Activated T-cell treated with anti-CD3 and anti-CD28 coated beads for 1 hour (primary cell): ENCODE data around the gene CACNA1C.

ENCODE experiments used
- DNase-seq: peaks from one replicate; pipeline ENCODE4 v3.0.0-alpha.2; 2020; ENCODE audit warnings: low read depth

The CACNA1C gene

DNA sequence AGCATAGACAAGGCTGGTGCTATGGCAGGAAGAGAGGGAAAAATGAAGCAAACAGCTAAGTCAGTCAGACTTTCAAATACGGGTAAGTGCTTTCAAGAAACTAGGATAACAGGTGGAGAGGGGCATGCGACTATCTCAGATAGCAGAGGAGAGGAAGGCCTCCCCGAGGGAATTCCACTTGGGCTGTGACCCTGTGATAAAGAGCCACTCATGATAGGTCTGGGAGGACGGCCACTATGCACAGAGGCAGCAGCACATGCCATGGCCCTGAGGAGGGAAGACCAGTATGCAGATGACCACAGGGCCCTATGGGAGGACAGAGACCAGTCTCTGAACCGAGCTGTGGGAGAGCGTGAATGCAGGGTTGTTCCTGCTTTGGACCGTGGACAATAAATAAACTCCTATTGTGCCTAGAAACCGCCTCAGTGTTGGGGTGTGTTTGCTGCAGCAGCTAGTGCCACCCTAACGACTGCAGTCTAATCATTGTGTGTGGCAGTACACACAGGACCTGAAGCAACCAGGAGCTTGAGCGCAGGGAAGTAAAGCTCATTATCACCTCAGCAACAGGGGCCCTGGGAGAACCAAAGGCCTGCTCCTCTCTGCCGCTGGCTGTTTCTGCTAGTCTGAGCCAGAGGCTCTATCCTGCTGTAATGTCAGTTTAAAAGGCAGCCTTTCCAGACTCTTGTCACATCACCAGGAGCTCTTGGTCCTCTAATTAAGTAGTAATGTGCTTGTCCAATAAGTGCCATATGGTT, 119.1 kb downstream of the CACNA1C start:
- DNase-seq, result no peak

DNA sequence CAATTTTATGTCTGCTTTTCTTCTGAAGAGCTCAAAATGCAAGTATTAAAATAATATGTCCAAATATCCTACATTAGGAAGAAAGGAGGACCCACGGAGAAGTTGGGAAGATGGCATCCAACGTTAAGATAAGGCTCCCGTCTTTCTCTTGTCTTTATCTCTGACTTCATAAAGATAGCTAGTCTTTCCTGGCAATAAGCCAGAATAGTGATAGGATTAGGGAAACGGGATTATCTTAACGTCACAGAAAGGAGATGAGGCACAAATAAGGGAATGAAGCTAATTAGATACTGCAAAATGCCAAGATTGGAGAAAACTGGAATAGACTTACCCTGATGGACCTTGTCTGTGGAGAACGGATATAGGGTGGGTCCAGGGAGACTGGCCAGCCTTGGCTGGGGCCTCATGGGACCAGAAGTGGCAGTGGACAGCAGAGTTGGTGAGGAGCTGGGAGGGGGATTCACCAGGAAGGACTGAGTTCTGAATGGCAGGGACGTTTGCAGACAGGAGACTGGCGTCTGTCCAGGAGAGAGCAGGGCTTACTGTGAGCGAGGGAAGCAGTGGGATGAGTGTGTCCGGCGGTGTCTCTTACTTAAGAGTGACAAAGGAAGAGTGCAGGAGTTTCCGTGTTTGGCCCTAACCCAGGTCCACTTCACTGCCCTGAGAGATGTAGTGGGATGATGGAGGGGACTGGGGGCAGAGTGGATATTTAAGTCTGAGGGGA, 119.9 kb downstream of the CACNA1C start:
- DNase-seq, result no peak

DNA sequence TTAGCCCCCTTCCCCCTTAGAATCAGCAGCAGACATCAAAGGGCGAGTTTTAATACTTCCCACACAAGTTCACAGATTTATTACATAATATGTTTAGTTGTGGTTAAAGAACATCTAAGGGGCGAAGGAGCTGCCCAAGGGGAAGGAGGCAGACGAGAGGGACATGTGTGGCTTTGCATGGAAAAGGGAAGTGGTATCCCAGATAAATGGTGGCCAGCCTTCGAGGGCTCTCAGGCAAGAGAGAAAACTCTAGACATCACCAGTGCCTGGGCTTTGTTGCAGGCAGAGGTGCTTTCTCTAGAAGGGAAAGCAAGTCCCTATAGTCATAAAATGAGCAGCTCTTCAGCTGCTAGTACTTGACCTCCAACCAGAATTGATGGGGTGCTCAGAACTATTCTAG, 121.2 kb downstream of the CACNA1C start:
- no peak for DNase-seq

DNA sequence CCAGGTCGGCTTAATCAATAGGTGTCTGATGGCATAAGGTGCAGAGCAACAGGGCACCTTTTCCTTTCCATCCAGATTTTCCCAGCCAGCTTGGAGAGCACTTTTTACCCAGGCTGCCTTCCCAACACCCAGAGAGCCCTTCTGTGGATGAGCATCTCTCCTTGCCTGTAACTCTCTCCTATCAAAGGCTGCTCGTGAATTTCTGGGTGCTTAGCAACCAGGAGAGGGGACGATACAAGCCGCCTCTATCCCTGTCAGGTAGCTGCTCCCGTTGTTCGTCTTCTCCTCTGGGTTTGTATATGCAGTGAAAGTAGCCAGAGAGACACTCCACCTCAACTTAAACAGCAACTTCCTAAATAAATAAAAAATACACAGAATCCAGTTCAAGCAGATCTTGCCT, 124.2 kb downstream of the CACNA1C start:
- DNase-seq, result no peak

DNA sequence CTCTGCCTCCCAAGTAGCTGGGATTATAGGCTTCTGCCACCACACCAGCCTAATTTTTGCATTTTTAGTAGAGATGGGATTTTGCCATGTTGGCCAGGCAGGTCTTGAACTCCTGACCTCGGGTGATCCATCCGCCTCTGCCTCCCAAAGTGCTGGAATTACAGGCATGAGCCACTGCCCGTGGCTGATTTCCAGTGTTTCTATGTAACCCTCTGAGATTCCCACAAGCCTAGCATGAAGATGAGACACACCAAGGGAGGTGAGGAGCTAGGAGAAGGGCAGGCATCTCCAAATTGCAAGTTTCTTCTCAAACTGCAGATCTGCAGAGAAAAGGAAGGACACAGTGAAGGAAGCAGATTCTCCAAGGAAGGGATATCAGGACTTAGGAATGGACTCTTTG, 125.0 kb downstream of the CACNA1C start:
- DNase-seq, result no peak

DNA sequence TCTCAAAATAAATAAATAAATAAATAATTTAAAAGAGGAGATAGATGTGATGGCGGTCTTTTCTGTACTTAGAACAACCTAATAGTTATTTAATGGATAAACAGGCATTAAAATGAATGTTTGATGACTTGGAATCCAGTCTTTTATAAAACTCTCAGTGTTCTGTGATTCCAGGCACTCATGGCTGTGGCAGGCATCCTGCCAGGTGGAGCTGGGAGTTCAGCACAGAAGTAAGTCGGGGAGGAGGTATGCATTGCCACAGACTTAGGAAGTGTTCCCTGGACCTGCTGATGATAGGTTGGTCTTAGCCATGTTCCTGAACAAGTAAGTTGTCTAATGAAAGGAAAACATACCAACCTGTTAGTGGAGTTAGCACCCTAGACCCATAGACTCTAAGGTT, 126.3 kb downstream of the CACNA1C start:
- DNase-seq, result no peak

DNA sequence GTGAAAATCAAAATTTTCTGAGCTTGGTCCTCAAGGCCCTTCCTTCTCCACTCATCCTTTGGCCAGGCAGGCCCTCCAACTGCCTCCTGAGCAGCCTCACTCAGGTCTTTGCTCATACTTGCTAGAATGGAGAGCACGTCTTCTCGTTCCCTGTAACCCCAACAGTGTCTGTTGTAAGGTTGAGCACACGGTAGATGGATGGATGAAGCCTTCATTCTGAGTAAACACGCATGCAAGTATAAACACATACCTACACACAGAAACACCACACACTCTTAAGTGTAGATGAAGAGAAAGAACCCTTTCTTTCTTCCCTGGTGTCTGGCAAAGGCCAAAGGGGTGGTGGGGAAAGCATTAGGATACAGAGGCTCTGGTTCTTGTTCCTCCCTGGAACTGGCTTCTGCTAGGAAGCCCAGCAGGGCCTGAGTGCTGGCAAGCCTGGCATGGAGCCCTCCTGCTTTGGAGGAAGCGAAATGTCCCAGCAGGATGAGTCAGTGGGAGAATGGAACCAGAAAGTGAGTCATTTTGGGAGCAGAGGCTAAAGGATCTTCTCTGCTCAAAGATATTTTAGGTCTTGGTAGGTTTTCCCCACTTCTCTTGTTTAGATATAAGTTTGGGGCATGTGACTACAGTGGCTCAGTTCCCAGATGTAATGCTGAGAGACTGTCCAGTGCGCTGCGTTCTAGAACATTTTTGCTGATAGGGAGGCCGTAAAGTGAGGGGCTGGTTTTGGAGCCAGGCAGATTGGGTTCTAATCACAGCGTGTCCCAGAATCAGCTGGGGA, 127.4 kb downstream of the CACNA1C start:
- no peak for DNase-seq

DNA sequence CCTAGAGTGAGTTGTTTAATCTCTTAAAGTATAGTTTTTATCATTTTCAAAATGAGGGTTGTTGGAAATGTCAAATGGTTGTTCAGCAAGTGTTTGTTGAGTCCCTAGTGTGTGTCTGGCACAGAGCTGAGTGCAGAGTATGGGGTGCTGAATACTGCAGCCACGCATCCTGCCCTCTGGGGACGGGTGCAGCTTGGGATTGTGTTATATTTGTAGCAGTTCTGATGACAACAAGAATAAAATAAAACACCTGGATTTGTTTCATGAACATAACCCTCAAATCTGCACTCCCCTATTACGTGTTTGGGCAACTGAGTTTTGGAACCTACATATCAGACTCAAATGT, 127.9 kb downstream of the CACNA1C start:
- no peak for DNase-seq

DNA sequence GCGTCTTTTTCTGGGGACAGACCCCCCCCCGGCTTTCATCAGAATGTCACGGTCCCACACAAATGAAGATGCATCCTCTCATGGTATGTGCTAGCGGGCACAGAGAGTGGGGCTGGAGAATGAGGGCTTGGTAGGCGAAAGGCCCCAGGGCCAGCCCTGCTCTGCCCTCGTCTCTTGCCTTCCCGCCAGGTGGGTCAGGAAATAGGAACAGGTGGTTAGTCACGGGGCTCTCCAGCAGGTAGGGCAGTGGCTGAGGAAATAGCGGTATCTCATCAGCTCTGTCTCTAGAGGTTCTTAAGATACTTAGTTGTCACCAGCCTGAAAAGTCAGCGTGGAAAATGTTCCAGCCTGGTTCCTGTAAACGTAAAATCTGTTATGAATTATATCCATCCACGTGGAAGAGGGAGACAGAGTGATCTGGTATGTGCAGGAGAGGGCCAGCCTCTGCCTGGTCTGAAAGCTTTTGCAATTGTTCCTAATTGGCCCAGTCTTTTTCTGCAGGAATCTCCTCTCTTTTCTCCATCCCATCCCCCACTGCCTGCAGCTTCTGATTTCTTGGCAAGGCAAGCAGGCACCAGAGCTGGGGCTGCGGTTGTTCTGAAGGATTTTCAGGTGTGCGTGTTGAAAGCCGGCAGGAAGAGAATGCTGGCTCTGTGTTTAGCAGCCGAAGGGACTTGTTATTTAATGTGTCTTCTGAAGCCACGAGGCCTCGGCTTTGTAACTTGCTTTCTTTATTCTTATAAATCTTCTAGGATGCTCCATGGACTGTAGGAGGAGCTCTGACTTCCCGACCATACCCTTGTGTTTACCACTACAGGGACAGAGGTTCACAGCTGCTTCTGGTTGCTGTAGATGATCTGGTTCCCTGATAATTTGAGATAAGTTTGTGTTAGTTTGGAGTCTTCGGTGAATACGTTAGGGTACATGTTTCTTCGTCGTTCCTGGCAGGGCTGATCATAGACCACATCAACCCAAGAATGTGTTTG, 131.1 kb downstream of the CACNA1C start:
- no peak for DNase-seq

DNA sequence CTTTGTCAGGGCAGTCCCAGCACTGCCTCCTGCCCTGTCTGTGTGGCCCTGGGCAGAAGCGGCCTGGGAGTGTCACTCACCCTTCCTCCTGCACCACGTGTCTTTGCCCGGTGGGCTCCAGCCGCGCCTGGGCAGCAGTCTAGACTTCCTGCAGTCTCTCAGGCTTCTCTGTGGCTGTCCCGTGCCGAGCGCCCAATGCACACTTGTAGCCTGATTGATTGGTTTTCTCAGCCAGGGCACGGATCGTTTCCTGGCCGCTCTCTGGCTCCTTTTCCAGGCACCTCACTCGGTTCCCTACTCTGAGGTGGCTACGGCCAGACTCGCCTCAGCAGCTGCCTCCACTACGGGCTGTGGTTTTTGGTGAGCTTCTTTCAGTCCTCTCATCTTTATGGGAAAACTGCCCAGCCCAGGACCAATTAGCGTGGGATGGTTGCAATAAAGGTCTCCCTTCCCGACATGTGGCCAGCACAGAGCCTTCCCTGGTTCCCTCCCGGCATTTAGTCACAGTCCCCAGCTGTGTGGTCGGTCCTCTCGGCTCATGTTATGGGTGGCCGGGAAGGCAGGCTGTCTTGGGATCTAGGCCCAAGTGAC, 133.1 kb downstream of the CACNA1C start:
- DNase-seq, result no peak

DNA sequence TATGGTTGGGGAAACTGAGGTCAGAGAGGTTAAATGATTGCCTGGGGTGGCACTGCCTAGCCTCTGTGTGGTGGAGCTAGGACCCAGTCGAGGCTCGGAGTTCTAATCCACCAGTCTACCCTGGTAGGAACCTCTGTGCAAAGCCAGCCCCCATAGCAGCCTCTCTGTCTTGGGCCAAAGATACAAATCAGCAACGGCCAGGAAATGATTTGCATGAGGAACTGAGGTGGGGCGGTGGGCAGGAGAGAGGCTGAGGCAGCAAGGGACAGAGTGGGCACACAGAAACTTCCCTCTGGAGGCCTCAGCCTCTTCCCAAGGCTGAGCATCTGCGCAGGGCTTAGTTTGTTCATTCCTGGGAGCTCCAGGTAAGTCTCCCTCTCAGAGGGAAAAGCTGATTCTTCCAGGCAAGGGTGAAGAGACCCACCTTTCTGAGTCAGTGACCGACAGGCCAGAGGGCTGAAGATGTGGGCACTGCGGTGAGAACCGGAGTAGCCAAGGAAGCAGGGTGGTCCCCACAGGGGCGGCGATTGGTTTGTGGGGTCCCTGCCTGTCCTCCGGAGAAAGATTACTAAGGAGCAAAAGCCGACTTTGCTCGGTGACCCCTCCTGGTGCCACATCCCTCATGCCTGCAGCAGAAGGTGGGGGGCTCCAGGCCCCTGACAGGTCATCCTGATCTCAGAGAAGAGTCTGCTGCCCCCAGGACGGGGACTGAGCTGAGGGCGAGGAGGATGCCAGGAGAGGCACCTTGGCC, 134.6 kb downstream of the CACNA1C start:
- no peak for DNase-seq

DNA sequence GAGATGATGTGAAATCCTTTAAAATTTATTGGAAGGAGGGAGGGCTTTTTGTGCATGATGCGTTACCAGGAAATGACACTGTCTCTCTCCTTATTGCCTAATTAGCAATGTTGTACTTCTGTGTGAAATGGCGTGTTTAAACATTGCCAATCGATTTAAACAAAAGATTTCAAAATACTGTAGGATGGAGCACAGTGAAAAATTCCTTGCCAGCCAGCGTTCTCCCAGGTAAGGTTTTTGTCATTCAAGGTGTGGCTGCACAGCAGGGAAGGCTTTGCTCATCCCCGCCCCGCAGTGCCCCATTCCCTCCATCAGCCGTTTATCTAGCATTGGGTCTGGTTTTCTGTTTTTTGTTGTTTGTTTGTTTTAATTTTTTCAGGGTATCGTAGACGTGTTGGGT, 137.3 kb downstream of the CACNA1C start:
- no peak for DNase-seq

DNA sequence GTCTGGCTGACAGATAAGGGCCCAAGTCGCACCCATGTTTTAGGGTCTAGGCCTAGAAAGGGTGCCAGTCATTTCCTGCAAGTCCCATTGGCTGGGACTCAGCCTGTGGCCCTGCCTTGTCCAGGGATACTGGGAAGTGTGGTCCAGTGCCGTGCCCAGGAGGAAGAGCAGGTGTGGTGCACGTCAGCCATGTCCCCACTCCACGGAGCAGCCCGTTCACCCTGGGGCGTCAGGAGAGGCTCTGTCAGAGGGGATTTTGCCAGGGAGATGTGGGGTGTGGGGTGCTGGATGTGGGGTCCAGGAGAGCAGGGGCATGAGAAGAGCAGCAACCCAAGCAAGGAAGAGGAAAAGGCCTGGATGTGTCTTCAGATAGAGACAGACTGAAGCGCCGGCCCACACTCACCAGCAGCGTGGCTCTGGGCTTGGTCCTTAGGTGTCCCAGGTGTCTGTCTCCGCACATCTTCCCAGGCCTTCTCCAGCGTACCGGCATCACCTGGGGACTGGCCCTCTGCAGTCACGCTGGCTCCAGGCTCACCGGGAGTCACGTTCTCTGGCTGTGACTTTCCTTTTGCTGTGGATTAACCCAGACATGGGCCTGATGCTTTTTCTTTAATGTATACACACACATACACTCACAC, 138.2 kb downstream of the CACNA1C start:
- DNase-seq, result no peak

DNA sequence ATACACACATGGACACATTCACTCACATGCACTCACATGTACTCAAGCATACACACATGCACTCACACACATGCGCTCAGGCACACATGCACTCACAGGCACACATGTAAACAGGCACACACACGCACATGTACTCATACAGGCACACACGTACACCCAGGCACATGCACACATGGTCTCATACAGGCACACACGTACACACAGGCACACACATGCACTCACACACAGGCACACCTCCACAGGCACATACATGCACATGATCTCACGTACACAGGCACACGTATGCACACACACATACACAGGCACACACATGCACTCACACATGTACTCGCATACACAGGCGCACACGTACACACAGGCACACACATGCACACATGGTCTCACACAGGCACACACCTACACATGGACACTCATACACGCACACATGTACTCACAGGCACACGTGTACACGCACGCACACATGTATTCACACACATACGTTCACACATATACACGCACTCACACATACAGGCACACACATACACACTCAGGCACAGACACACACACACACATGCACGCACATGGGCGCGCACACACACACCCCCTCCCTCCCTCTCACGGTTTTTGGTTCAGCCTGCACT, 138.9 kb downstream of the CACNA1C start:
- DNase-seq, result no peak

DNA sequence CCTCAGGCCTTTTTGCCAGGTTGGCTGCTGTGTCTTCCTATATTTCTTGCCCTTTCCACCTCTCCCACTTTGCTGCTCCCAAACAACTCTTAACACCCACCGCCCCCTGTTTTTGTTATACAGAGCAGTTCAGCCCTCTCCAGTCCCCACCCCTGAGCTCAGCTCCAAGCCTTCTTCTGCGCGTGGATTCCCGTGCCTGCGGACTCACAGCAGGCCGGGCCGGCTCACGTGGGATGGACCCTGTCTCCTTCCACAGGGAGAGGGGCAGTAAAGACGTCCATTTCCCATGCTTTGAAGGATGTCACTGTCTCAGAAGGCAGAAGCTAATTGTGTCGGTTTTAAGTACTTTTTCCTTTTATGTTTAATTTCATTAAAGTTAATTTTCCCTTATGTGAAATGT, 139.4 kb downstream of the CACNA1C start:
- no peak for DNase-seq

DNA sequence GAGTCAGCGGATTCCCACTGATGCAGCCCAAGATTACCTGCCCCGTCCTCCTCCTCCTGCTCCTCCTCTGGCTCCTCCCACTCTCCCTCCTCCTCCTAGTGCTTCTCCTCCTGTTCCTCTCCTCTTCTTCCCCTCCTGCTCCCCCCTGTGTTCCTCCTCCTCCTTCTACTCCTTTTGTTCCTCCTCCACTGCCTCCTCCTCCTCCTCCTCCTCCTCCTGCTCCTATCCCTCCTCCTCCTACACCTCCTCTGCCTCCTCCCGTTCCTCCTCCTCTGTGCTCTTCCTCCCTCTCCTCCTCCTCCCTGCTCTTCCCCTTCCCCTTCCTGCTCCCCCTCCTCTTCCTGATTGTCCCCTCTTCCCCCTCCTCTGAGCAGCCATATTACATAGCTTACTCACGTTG, 141.3 kb downstream of the CACNA1C start:
- no peak for DNase-seq

DNA sequence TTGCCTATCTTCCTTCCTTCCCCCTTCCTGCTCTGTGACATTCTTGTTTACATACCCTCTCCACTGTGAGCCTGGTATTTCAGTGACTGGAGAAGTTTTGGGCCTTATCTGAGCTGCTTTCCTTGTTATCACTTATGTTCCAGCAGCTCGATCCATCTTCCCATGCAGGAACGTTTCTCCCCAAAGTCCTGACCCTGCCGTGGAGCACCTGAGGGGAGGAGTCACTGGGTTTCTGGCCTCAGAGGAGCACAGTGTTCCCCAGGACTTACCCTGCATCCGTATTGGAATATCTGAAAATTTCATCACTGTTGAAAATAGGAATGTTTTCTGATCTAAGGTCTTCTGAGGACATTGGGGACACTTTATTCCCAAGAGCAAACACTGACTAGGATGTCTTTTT, 141.8 kb downstream of the CACNA1C start:
- no peak for DNase-seq

DNA sequence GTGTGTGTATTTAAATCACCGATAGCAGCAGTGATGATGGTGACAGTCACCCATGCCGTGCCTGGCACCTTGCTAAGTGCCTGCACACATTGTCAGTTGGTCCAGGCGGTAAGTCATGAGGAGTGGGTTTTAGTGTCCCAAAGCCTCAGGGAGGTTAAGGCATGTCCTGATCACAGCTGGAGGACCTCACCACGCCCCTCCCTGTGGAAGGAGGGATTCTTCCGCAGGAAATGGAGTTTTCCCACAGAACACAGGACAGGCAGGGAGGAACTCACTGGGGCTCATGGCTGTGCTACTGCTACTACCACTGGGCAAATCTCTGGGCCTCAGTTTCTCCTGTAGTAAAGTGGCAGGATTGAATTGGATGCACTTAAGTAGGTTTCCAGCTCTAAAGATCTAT, 142.3 kb downstream of the CACNA1C start:
- DNase-seq, result no peak

DNA sequence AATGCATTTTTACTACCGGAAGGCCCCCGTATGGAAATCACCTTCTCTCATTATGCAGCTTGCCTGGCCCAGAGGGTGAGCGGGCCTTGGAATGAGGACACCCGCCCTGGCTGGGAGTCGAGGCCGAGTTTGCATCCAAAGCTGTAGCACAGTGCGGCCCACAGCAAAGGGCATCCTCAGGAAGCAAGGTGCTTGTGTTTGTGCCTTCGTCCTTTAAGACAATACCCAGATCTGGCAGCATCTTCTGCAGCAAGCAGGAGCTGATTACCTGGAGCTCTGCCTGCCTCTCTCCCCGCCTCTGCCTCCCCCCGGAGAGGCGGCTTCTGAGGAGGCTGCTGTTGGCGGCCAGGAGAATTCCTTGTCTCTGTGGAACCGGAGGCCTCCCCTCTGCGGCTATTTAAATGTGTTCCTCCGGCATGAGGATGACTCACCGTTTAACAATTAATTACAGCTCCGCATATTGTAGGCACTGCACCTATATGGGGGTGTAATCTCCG, 145.3 kb downstream of the CACNA1C start:
- no peak for DNase-seq

DNA sequence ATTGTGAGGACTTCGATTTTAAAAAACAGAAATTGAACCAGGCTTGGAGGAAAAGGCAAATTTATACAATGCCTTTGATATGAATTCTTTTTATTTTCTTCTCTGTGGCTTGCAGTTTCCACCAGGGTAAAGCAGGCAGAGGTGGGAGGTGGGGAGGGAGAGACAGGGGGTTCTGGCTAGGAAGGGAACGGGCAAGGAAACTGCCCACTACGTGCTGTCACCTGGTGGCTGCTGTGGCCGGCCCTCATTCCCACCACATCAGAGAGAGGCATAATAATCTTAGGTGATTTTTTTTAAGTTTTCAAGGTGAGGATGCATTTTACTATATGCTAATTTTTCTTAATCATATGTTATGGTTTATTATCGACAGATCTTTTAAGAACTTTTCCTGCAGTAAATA, 145.8 kb downstream of the CACNA1C start:
- DNase-seq, result no peak
